Fibroblast of skin of scalp (primary cell): Measurements from ENCODE around the gene LRRC3C.
A peak's percentile ranks its signal among the peaks of the same experiment; 100 is the strongest.

Experiments used
- DNase-seq: peaks from one replicate; pipeline ENCODE4 v3.0.0-alpha.2; 2013

Gene LRRC3C

DNA sequence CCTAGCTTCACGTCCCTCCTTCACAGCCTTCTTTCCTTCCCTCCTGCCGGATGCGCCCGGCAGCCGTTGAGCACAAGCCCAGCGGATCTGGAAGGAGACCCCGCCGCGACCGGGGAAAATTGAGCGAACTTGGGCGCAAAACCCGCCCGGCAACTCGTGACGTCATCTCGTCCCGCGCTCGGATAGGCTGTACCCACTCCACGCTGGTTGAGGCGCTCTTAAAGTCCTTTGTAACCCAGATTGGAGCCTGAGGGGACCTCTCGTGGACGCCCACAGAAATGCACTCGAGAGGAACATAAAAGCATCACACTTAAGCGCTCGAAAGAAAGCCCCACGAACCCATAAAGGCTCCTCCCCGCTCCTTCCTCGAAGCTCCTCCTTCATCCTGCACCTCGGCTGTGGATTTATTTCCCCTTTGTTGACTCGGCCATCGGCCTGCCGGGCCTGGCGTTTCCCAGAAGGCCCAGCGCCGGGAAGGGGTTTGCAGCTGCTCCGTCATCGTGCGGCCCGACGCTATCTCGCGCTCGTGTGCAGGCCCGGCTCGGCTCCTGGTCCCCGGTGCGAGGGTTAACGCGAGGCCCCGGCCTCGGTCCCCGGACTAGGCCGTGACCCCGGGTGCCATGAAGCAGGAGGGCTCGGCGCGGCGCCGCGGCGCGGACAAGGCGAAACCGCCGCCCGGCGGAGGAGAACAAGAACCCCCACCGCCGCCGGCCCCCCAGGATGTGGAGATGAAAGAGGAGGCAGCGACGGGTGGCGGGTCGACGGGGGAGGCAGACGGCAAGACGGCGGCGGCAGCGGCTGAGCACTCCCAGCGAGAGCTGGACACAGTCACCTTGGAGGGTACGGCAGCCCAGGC lies 53.0 kb downstream of the LRRC3C start, which contains the start of gene PSMD3:
Gene PSMD3 (plus strand): TSS at position 457 of the 856 bp plus-strand sequence. CDS start 164 bp downstream, at position 621.
- peak; percentile 100 for DNase-seq

DNA sequence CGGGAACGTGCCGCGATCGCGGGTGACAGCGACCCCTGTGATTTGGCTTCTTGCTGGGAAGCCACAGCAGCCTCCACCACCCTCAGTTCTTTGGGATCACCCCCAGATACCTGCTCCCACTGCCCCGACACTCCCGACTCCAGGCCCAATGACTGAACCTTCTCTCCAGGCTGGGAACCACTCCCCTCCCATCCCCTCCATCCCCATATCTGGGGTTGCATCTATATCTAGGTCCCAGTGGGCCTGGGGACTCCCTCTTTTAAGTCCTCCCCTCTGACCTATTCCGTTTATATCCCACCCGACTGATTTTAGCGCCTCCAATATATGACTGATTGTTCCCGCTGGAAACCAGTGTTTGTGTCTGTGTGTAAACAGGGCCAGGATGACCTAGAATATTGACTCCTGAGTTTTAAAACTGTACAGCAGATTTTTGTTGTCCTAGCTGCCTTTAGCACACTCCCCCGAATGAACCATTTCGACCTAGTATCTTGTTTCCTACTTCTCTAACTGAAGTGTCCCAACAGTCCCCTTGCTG lies 53.7 kb downstream of the LRRC3C start:
- no peak for DNase-seq

- DNase-seq: no peak
Measured at GRCh38 chr17:39981766-39982375, 54.3 kb downstream of the LRRC3C start.

GRCh38 chr17:39988206-39988810 lies 60.8 kb downstream of the LRRC3C start:
- DNase-seq: no peak

DNA sequence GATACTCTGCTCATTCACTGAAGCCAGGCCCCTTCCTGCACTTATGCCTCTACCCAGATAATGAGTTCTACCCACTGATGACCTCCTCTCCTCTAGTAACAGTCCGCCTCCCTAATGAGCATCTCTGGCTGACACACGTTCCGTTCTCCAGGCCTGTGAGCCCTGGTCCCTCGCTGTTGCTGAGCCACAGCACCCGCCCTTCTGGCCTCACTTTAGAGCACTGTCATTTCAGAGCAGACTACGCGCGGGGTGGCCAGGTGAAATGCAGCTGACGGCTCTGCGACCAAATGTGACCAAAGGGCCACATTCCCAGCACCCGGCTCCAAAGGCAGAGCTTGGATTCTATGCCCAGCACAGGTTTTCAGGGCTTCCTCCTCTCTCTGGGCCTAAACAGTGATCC lies 66.9 kb downstream of the LRRC3C start:
- DNase-seq: no peak
